Trophoblast cell (in vitro differentiated cells and primary cell): ENCODE results near the gene SPATA33. TPM values are rescaled to one million over a fixed set of nuclear protein-coding genes. Genes with fewer than 3 reads are reported as not detected.

Experiments
- DNase-seq, 2 donors: peaks; one replicate each; pipeline ENCODE4 v3.0.0-alpha.2; 2016
- H2AFZ ChIP-seq: 2 replicates; pipeline ENCODE4 v1.6.1; 2013; ENCODE audit warnings: low read length, moderate library complexity, mild to moderate bottlenecking; ENCODE audit not compliant: insufficient read depth, poor library complexity
- H2AK5ac ChIP-seq: 2 replicates; pipeline ENCODE4 v1.6.1; 2013; ENCODE audit warnings: mild to moderate bottlenecking, low read length
- H2BK120ac ChIP-seq: 2 replicates; pipeline ENCODE4 v1.6.1; 2013; ENCODE audit warnings: low read length, mild to moderate bottlenecking, moderate library complexity; ENCODE audit not compliant: insufficient read depth, poor library complexity
- H2BK12ac ChIP-seq: 2 replicates; pipeline ENCODE4 v1.6.1; 2013; ENCODE audit warnings: mild to moderate bottlenecking, low read length, moderate library complexity
- H2BK5ac ChIP-seq: 2 replicates; pipeline ENCODE4 v1.6.1; 2013; ENCODE audit warnings: low read length, low read depth, moderate library complexity, mild to moderate bottlenecking; ENCODE audit not compliant: poor library complexity
- H3K14ac ChIP-seq: 2 replicates; pipeline ENCODE4 v1.6.1; 2013; ENCODE audit warnings: mild to moderate bottlenecking, low read length
- H3K18ac ChIP-seq: 2 replicates; pipeline ENCODE4 v1.6.1; 2013; ENCODE audit warnings: mild to moderate bottlenecking, low read length
- H3K23ac ChIP-seq: 2 replicates; pipeline ENCODE4 v1.6.1; 2013; ENCODE audit warnings: low read length
- H3K27ac ChIP-seq: 2 replicates; pipeline ENCODE4 v1.5.1; 2013; ENCODE audit warnings: low read depth, mild to moderate bottlenecking, inconsistent platforms, low read length, moderate library complexity
- H3K27me3 ChIP-seq: 2 replicates; pipeline ENCODE4 v1.6.1; 2013; ENCODE audit warnings: inconsistent platforms, mild to moderate bottlenecking, low read length, moderate library complexity; ENCODE audit not compliant: insufficient read depth
- H3K36me3 ChIP-seq, 2 experiments: 1 replicate in 1 of 2; 2 replicates in 1 of 2; pipeline ENCODE4 v1.6.1; 2013; ENCODE audit warnings: low read length in 2 of 2, mild to moderate bottlenecking in 2 of 2, moderate library complexity in 1 of 2; ENCODE audit not compliant: insufficient read depth in 2 of 2, control insufficient read depth in 1 of 2
- H3K4ac ChIP-seq: 2 replicates; pipeline ENCODE4 v1.6.1; 2013; ENCODE audit warnings: low read depth, mild to moderate bottlenecking, low read length, moderate library complexity
- H3K4me1 ChIP-seq, 2 experiments: 1 replicate in 1 of 2; 2 replicates in 1 of 2; pipeline ENCODE4 v1.6.1; 2013; ENCODE audit warnings: low read length in 2 of 2, mild to moderate bottlenecking in 2 of 2, moderate library complexity in 1 of 2; ENCODE audit not compliant: insufficient read depth in 2 of 2, control insufficient read depth in 1 of 2
- H3K4me2 ChIP-seq: 2 replicates; pipeline ENCODE4 v1.6.1; 2013; ENCODE audit warnings: inconsistent platforms, mild to moderate bottlenecking, low read length, moderate library complexity
- H3K4me3 ChIP-seq: 2 replicates; pipeline ENCODE4 v1.5.1; 2013; ENCODE audit warnings: mild to moderate bottlenecking, low read depth, low read length, inconsistent platforms
- H3K79me1 ChIP-seq: one replicate; pipeline ENCODE4 v1.6.1; 2013; ENCODE audit warnings: low read length
- H3K79me2 ChIP-seq: 2 replicates; pipeline ENCODE4 v1.6.1; 2013; ENCODE audit warnings: low read length, mild to moderate bottlenecking; ENCODE audit not compliant: control insufficient read depth, insufficient read depth, poor library complexity
- H3K9ac ChIP-seq: 2 replicates; pipeline ENCODE4 v1.6.1; 2013; ENCODE audit warnings: mild to moderate bottlenecking, low read length
- H3K9me3 ChIP-seq: 2 replicates; pipeline ENCODE4 v1.6.1; 2013; ENCODE audit warnings: low read depth, mild to moderate bottlenecking, control low read depth, inconsistent platforms, low read length; ENCODE audit not compliant: insufficient read depth
- H4K12ac ChIP-seq: 2 replicates; pipeline ENCODE4 v1.6.1; 2013; ENCODE audit warnings: low read depth, mild to moderate bottlenecking, low read length, moderate library complexity
- H4K8ac ChIP-seq: 2 replicates; pipeline ENCODE4 v1.6.1; 2013; ENCODE audit warnings: low read depth, mild to moderate bottlenecking, low read length, moderate library complexity
- H4K91ac ChIP-seq: one replicate; pipeline ENCODE4 v1.6.1; 2013; ENCODE audit warnings: low read depth, mild to moderate bottlenecking, low read length, moderate library complexity
- WGBS: extraction: QIAGEN DNeasy Blood & Tissue Kit; methylation state at CpG from one replicate; pipeline ENCODE4 v1.1.7; 2013; ENCODE audit warnings: missing lambda C conversion rate; ENCODE audit not compliant: insufficient read length, insufficient coverage; ENCODE audit errors: extremely low coverage; 5-methylcytosine and 5-hydroxymethylcytosine counted together
- polyA plus RNA-seq: library from polyadenylated mRNA; stranded (reverse); fragments of 200-250 nt; gene quantifications from 2 replicates; pipeline ENCODE4 v1.2.3, GENCODE V29; 2013

SPATA33 gene
- polyA plus RNA-seq, result 11.1 and 11.9 TPM in 2 replicates

GRCh38 chr16:89657442-89658220 lies at the start of gene SPATA33, which contains the start of gene CHMP1A:
Gene SPATA33, plus strand, starts transcription at chr16:89657836. Its CDS starts 76 bp downstream, at chr16:89657912.
Gene CHMP1A, minus strand, starts transcription at chr16:89657708. Its CDS starts 120 bp downstream, at chr16:89657588.
- H3K14ac ChIP-seq, result peak within 1 kb of the TSS; percentile 99
- H2BK12ac ChIP-seq, result no peak within 1 kb of the TSS
- H4K8ac ChIP-seq, result peak within 1 kb of the TSS; percentile 99
- peak within 1 kb of the TSS; percentile 96 for H3K9ac ChIP-seq
- H3K4me1 ChIP-seq, result peaks cover 12 to 13% of the 10 kb centered on the region in 2 experiments
- H4K12ac ChIP-seq, result peak within 1 kb of the TSS; percentile 98
- H3K27me3 ChIP-seq, result no peaks in the 10 kb centered on the region
- H3K27ac ChIP-seq, result peak within 1 kb of the TSS; percentile 68
- H2BK5ac ChIP-seq, result peak within 1 kb of the TSS; percentile 84
- H3K79me2 ChIP-seq, result peaks cover 17% of the 10 kb centered on the region
- no CpG with 5 or more reads among the region's 99 CpGs for WGBS
- peaks cover 19 to 22% of the 10 kb centered on the region in 2 experiments for H3K36me3 ChIP-seq
- peak within 1 kb of the TSS; percentile 89 for H2BK120ac ChIP-seq
- H3K4me2 ChIP-seq, result peak within 1 kb of the TSS; percentile 70
- H2AFZ ChIP-seq, result peak within 1 kb of the TSS; percentile 99
- peak within 1 kb of the TSS; percentile 96 for H3K4ac ChIP-seq
- H4K91ac ChIP-seq, result peak within 1 kb of the TSS; percentile 96
- H2AK5ac ChIP-seq, result peak within 1 kb of the TSS; percentile 86
- H3K9me3 ChIP-seq, result peaks cover 2% of the 10 kb centered on the region
- H3K4me3 ChIP-seq, result peak within 1 kb of the TSS; percentile 97
- H3K23ac ChIP-seq, result no peak within 1 kb of the TSS
- H3K79me1 ChIP-seq, result peaks cover 6% of the 10 kb centered on the region
- DNase-seq, result peak; percentile 79 to 95
- H3K18ac ChIP-seq, result peak within 1 kb of the TSS; percentile 100

GRCh38 chr16:89607937-89608740 lies 49.5 kb upstream of the SPATA33 start:
- whole genome bisulfite sequencing, result no CpG with 5 or more reads among the region's 32 CpGs
- H3K4me2 ChIP-seq, result no peak overlapping the region
- H4K8ac ChIP-seq, result no peak overlapping the region
- no peak overlapping the region for H3K4me3 ChIP-seq
- no peaks in the 10 kb centered on the region for H3K27me3 ChIP-seq
- H3K18ac ChIP-seq, result no peak overlapping the region
- no peak overlapping the region for H3K4ac ChIP-seq
- peaks cover 4% of the 10 kb centered on the region for H3K9me3 ChIP-seq
- H3K27ac ChIP-seq, result no peak overlapping the region
- H3K14ac ChIP-seq, result no peak overlapping the region
- no peak overlapping the region for H4K12ac ChIP-seq
- H2AK5ac ChIP-seq, result no peak overlapping the region
- H3K4me1 ChIP-seq, result no peaks in the 10 kb centered on the region
- no peaks in the 10 kb centered on the region for H3K79me1 ChIP-seq
- no peak overlapping the region for H3K9ac ChIP-seq
- no peak overlapping the region for H2BK120ac ChIP-seq
- H4K91ac ChIP-seq, result no peak overlapping the region
- no peaks in the 10 kb centered on the region for H3K36me3 ChIP-seq
- no peak overlapping the region for H3K23ac ChIP-seq
- H3K79me2 ChIP-seq, result no peaks in the 10 kb centered on the region
- DNase-seq, result peak in 1 of 2 donors; percentile 61
- H2BK12ac ChIP-seq, result no peak overlapping the region
- H2BK5ac ChIP-seq, result no peak overlapping the region
- H2AFZ ChIP-seq, result no peak overlapping the region

GRCh38 chr16:89610108-89610453 lies 47.6 kb upstream of the SPATA33 start:
- H3K9ac ChIP-seq, result no peak overlapping the region
- peaks cover 2% of the 10 kb centered on the region for H3K9me3 ChIP-seq
- DNase-seq, result no peak
- no peak overlapping the region for H3K4me2 ChIP-seq
- H2AK5ac ChIP-seq, result no peak overlapping the region
- H2AFZ ChIP-seq, result no peak overlapping the region
- no peaks in the 10 kb centered on the region for H3K4me1 ChIP-seq
- H3K27me3 ChIP-seq, result no peaks in the 10 kb centered on the region
- H3K79me2 ChIP-seq, result no peaks in the 10 kb centered on the region
- no peak overlapping the region for H3K4me3 ChIP-seq
- no peak overlapping the region for H3K18ac ChIP-seq
- H3K36me3 ChIP-seq, result no peaks in the 10 kb centered on the region
- no peak overlapping the region for H4K8ac ChIP-seq
- no peak overlapping the region for H4K12ac ChIP-seq
- H4K91ac ChIP-seq, result no peak overlapping the region
- no peak overlapping the region for H3K23ac ChIP-seq
- no peak overlapping the region for H2BK5ac ChIP-seq
- H2BK12ac ChIP-seq, result no peak overlapping the region
- H3K27ac ChIP-seq, result no peak overlapping the region
- no peaks in the 10 kb centered on the region for H3K79me1 ChIP-seq
- H2BK120ac ChIP-seq, result no peak overlapping the region
- no peak overlapping the region for H3K14ac ChIP-seq
- no CpG with 5 or more reads among the region's 1 CpG for WGBS
- H3K4ac ChIP-seq, result no peak overlapping the region

GRCh38 chr16:89612415-89613166 lies 45.0 kb upstream of the SPATA33 start:
- H3K36me3 ChIP-seq, result no peaks in the 10 kb centered on the region
- no peak overlapping the region for H3K4ac ChIP-seq
- H4K12ac ChIP-seq, result no peak overlapping the region
- H2AK5ac ChIP-seq, result no peak overlapping the region
- H3K9ac ChIP-seq, result no peak overlapping the region
- H2AFZ ChIP-seq, result no peak overlapping the region
- peak overlapping the region; percentile 23 for H3K4me3 ChIP-seq
- H3K9me3 ChIP-seq, result no peaks in the 10 kb centered on the region
- no peak overlapping the region for H3K23ac ChIP-seq
- H3K18ac ChIP-seq, result no peak overlapping the region
- H3K27ac ChIP-seq, result no peak overlapping the region
- H3K4me2 ChIP-seq, result no peak overlapping the region
- H4K91ac ChIP-seq, result no peak overlapping the region
- H3K14ac ChIP-seq, result no peak overlapping the region
- H3K4me1 ChIP-seq, result no peaks in the 10 kb centered on the region
- no CpG with 5 or more reads among the region's 20 CpGs for WGBS
- no peaks in the 10 kb centered on the region for H3K27me3 ChIP-seq
- H2BK12ac ChIP-seq, result no peak overlapping the region
- no peak for DNase-seq
- no peak overlapping the region for H2BK5ac ChIP-seq
- H3K79me1 ChIP-seq, result no peaks in the 10 kb centered on the region
- no peak overlapping the region for H2BK120ac ChIP-seq
- no peak overlapping the region for H4K8ac ChIP-seq
- no peaks in the 10 kb centered on the region for H3K79me2 ChIP-seq
